Spleen (tissue), 7 donors: ENCODE data around the gene SDK1.

Experiments used
- POLR2A ChIP-seq, 3 donors: fragments of 450-650 bp; IDR thresholded peaks; one replicate each; pipeline ENCODE4 v1.5.1; 2017; ENCODE audit warnings: antibody characterized with exemption in 3 of 3, mild to moderate bottlenecking in 1 of 3
- POLR2AphosphoS5 ChIP-seq, 3 donors: sonication (generic); formaldehyde crosslinking; IDR thresholded peaks; one replicate each; pipeline ENCODE4 v1.5.1; 2017; ENCODE audit warnings: antibody characterized with exemption in 3 of 3
- TF ChIP-seq, protein P1 (sequence below), 11 experiments: fragments of 200-600 bp in 7 of 11; fragments of 450-650 bp in 4 of 11; sonication (generic) in 4 of 11; IDR thresholded peaks in 8 of 11; conservative IDR thresholded peaks in 3 of 11; 1 replicate in 7 of 11; 2 replicates in 4 of 11; pipeline versions ENCODE4 v1.4.0 to v1.8.0; 2016 to 2021; ENCODE audit warnings: antibody characterized with exemption in 11 of 11, inconsistent platforms in 4 of 11, mild to moderate bottlenecking in 1 of 11
- donor health status: DM: no; HTN: no; CAD: no; lungs with moderate emphysema.
- donor health status: DM: no; HTN: no; CAD: no.
- donor health status: DM: no; HTN: no; CAD: no.

DNA sequence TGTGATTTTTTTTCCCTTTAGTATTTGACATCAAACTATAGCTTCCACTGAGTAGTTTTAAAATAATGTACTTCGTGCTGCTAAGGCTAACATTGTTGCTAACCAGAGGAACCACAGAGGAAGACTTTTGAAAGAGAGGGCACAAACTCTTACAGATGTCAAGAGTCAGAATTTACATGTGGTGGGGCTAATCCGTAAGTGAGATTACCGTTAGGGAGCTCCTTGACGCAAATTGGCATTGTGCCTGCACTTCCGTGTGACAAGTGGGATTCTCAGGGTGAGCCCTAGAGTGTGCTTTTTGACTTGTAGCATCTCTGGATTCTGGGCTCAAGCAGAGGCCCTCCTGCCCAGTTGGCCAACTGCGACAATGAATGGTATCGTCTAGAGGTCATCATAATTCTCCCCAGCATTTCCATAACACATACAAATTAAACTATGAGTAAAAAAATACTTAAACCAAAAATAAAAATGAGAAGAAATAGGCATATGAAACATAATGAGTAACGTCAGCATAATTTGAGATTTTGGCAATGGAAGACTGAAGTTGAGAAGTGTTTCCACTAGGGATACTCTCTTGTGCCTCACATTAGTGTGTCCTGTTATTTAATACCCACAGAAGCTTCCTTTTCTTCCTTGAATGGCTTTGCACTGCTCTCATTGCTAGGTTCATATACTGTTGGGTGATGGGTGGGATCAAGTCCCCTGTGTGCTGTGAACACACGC lies 164.0 kb downstream of the SDK1 start:
- no peak for TF ChIP-seq POLR2A (IDR thresholded peaks at IDR 0.05)
- TF ChIP-seq, protein P1, sequence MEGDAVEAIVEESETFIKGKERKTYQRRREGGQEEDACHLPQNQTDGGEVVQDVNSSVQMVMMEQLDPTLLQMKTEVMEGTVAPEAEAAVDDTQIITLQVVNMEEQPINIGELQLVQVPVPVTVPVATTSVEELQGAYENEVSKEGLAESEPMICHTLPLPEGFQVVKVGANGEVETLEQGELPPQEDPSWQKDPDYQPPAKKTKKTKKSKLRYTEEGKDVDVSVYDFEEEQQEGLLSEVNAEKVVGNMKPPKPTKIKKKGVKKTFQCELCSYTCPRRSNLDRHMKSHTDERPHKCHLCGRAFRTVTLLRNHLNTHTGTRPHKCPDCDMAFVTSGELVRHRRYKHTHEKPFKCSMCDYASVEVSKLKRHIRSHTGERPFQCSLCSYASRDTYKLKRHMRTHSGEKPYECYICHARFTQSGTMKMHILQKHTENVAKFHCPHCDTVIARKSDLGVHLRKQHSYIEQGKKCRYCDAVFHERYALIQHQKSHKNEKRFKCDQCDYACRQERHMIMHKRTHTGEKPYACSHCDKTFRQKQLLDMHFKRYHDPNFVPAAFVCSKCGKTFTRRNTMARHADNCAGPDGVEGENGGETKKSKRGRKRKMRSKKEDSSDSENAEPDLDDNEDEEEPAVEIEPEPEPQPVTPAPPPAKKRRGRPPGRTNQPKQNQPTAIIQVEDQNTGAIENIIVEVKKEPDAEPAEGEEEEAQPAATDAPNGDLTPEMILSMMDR (IDR thresholded peaks at IDR 0.05 in 8 of 11, conservative IDR thresholded peaks at IDR 0.05 in 3 of 11) = no peak
- TF ChIP-seq POLR2AphosphoS5 (IDR thresholded peaks at IDR 0.05) = no peak
